Measurements from ENCODE around the gene GAS2. TPM values are rescaled to one million over a fixed set of nuclear protein-coding genes. Genes with fewer than 3 reads are reported as not detected.

GAS2 gene
- polyA plus RNA-seq, 1 donor from 2014 or later: 8.0 TPM

- no peak for TF ChIP-seq EP300 (conservative IDR thresholded peaks at IDR 0.05; ENCODE audit: poor library complexity, severe bottlenecking)
- H3K9me2 ChIP-seq (ENCODE audit: insufficient read depth, low read length): no peaks in the 10 kb centered on the region
- no peaks in the 10 kb centered on the region for H3K79me2 ChIP-seq (replicated peaks; ENCODE audit: insufficient read depth, low read length)
- no peak overlapping the region for H3K27ac ChIP-seq (ENCODE audit: low read length)
- H2AFZ ChIP-seq (ENCODE audit: low read depth, low read length): no peak overlapping the region
- no peaks in the 10 kb centered on the region for H3F3A ChIP-seq (ENCODE audit: insufficient read depth, low read length, poor library complexity, severe bottlenecking)
- no peaks in the 10 kb centered on the region for H4K20me1 ChIP-seq (ENCODE audit: insufficient read depth)
- H3K36me3 ChIP-seq (ENCODE audit: insufficient read depth, low read length): no peaks in the 10 kb centered on the region
- no peaks in the 10 kb centered on the region for H3K9me3 ChIP-seq (ENCODE audit: low read length)
- H3K4me3 ChIP-seq (ENCODE audit: low read length): no peak overlapping the region
- no peak overlapping the region for H3K9ac ChIP-seq (ENCODE audit: low read length)
- no peaks in the 10 kb centered on the region for H3K27me3 ChIP-seq (ENCODE audit: insufficient read depth, low read depth, low read length)
- no peak overlapping the region for H3K4me2 ChIP-seq (ENCODE audit: low read length)
Measured at GRCh38 chr11:22725079-22725478, 58.7 kb downstream of the GAS2 start.

- no peaks in the 10 kb centered on the region for H3K27me3 ChIP-seq (ENCODE audit: insufficient read depth, low read depth, low read length)
- TF ChIP-seq CTCF (IDR thresholded peaks at IDR 0.05; ENCODE audit: poor library complexity, severe bottlenecking): no peak
- no peak for TF ChIP-seq RAD21 (conservative IDR thresholded peaks at IDR 0.05)
- no peak for TF ChIP-seq MXI1 (conservative IDR thresholded peaks at IDR 0.05; ENCODE audit: poor library complexity, severe bottlenecking)
- no peak for TF ChIP-seq EP300 (conservative IDR thresholded peaks at IDR 0.05; ENCODE audit: poor library complexity, severe bottlenecking)
- TF ChIP-seq REST (IDR thresholded peaks at IDR 0.05; ENCODE audit: borderline replicate concordance): no peak
- no peak for TF ChIP-seq EZH2 (IDR thresholded peaks at IDR 0.05; ENCODE audit: borderline replicate concordance, insufficient read depth, low read length, poor library complexity, severe bottlenecking)
- TF ChIP-seq SMC3 (conservative IDR thresholded peaks at IDR 0.05; ENCODE audit: poor library complexity): no peak
- TF ChIP-seq POLR2AphosphoS5 (IDR thresholded peaks at IDR 0.05): no peak
- no peak for TF ChIP-seq TAF1 (IDR thresholded peaks at IDR 0.05; ENCODE audit: low read depth)
- peak overlapping the region; percentile 19 for H3K27ac ChIP-seq (ENCODE audit: low read length)
- no peak overlapping the region for H3K4me3 ChIP-seq (ENCODE audit: low read length)
- no peak overlapping the region for H3K4me2 ChIP-seq (ENCODE audit: low read length)
- H2AFZ ChIP-seq (ENCODE audit: low read depth, low read length): no peak overlapping the region
- no peak overlapping the region for H3K9ac ChIP-seq (ENCODE audit: low read length)
- H3K9me2 ChIP-seq (ENCODE audit: insufficient read depth, low read length): no peaks in the 10 kb centered on the region
- no peaks in the 10 kb centered on the region for H4K20me1 ChIP-seq (ENCODE audit: insufficient read depth)
- H3K36me3 ChIP-seq (ENCODE audit: insufficient read depth, low read length): no peaks in the 10 kb centered on the region
- no peaks in the 10 kb centered on the region for H3K9me3 ChIP-seq (ENCODE audit: low read length)
- no peaks in the 10 kb centered on the region for H3K79me2 ChIP-seq (replicated peaks; ENCODE audit: insufficient read depth, low read length)
- H3F3A ChIP-seq (ENCODE audit: insufficient read depth, low read length, poor library complexity, severe bottlenecking): no peaks in the 10 kb centered on the region
Measured at GRCh38 chr11:22728600-22729389, 62.4 kb downstream of the GAS2 start.

Measured in neural cell (in vitro differentiated cells).